SK-N-MC (cell line): ENCODE data around the gene ZDHHC19.
"Not testable (repeated sequence)": the region's sequence is repeated elsewhere in the genome, so short reads cannot be mapped to it uniquely, and the experiment has no call there.

Source experiments
- DNase-seq: peaks from one replicate; pipeline ENCODE4 v3.0.0-alpha.2; 2011; ENCODE audit warnings: low read depth, low spot score
- H3K27ac ChIP-seq: fragments of 200-600 bp; sonication (generic); 2 replicates; pipeline ENCODE4 v1.5.1; 2016; ENCODE audit warnings: mixed run types
- H3K36me3 ChIP-seq: fragments of 200-600 bp; sonication (generic); 2 replicates; pipeline ENCODE4 v1.6.1; 2017; ENCODE audit warnings: antibody characterized with exemption, low read length, mixed read lengths; ENCODE audit not compliant: insufficient read depth
- H3K4me3 ChIP-seq: fragments of 200-600 bp; sonication (generic); 2 replicates; pipeline ENCODE4 v1.5.1; 2016
- H3K9ac ChIP-seq: fragments of 200-600 bp; sonication (generic); 2 replicates; pipeline ENCODE4 v1.8.0; 2017; ENCODE audit warnings: mixed run types, mixed read lengths; ENCODE audit not compliant: insufficient read length
- H3K9me3 ChIP-seq: fragments of 200-600 bp; sonication (generic); 2 replicates; pipeline ENCODE4 v1.6.1; 2017; ENCODE audit warnings: low read depth, mild to moderate bottlenecking, antibody characterized with exemption, low read length, moderate library complexity, mixed read lengths
- EZH2 ChIP-seq: fragments of 200-600 bp; sonication (generic); IDR thresholded peaks from one replicate; pipeline ENCODE4 v1.6.1; 2017; ENCODE audit warnings: antibody characterized with exemption
- FOXP2 ChIP-seq: optimal IDR thresholded peaks from 2 replicates; pipeline ENCODE3; 2011; ENCODE audit warnings: mild to moderate bottlenecking, moderate library complexity; ENCODE audit not compliant: insufficient read depth; ENCODE audit errors: extremely low read length, control extremely low read depth
- POLR2AphosphoS5 ChIP-seq: IDR thresholded peaks from 2 replicates; pipeline ENCODE4 v1.6.1; 2012; ENCODE audit warnings: mild to moderate bottlenecking, low read depth, low read length, borderline replicate concordance

The ZDHHC19 gene

GRCh38 chr3:196210673-196211556 lies at the start of gene ZDHHC19:
Gene ZDHHC19 (minus strand): TSS chr3:196211400. CDS start chr3:196211315, 85 bp downstream.
- H3K27ac ChIP-seq: no peak within 1 kb of the TSS
- H3K9me3 ChIP-seq: no peaks in the 10 kb centered on the region
- TF ChIP-seq POLR2AphosphoS5 (no peak), FOXP2 (no peak), EZH2 (no peak)
- DNase-seq: no peak
- no peak within 1 kb of the TSS for H3K9ac ChIP-seq
- no peaks in the 10 kb centered on the region for H3K36me3 ChIP-seq
- H3K4me3 ChIP-seq: no peak within 1 kb of the TSS

- Histone ChIP-seq H3K9me3 (no peaks in the 10 kb centered on the region), H3K27ac (no peak overlapping the region), H3K4me3 (no peak overlapping the region), H3K9ac (no peak overlapping the region), H3K36me3 (peaks cover 15% of the 10 kb centered on the region)
- DNase-seq: no peak
- no peak for TF ChIP-seq POLR2AphosphoS5
- no peak for TF ChIP-seq EZH2
- TF ChIP-seq FOXP2: no peak
These were observed 49.6 kb upstream of the ZDHHC19 start for GRCh38 chr3:196260784-196261183.

GRCh38 chr3:196255776-196256175 lies 44.6 kb upstream of the ZDHHC19 start:
- peaks cover 9% of the 10 kb centered on the region for H3K36me3 ChIP-seq

DNA sequence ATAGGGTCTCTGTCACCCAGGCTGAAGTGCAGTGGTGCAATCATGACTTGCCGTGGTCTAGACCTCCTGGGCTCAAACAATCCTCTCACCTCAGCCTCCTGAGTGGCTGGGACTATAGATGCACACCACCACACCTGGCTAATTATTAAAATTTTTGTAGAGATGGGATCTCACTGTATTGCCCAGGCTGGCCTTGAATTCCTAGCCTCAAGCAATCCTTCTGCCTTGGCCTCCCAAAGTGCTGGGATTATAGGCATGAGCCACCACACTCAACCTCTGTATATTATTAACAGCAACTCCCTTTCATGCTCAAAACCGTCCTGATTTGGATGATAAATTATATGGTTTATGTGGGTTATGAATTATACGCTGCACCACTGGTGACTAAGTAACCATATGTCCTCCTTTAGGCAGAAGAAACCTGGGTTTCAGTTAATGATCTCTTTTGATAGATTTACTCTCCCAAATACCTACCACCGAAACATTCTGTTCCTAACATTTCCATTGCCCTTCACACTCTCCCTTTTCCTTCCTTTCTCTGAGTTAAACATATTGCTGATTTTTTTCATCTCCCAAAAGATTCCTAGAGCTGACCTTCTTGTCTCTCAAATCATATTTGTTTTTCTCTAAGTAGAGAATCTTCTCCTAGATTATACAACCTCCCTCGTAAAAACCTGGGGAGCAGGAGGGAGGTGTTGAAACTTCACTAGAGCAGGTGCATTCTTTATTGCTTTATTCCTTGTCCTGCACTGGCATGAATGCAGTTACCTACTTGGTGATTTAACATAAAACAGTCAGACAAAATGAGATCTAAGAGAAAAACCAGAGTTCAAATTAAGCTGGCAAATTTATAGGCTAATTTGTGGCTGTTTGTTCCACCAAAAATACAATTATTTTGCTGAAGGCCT lies 43.4 kb upstream of the ZDHHC19 start:
- no peak for TF ChIP-seq FOXP2
- no peak for TF ChIP-seq EZH2
- no peak for TF ChIP-seq POLR2AphosphoS5
- no peak overlapping the region for H3K27ac ChIP-seq
- DNase-seq: no peak
- H3K9me3 ChIP-seq: no peaks in the 10 kb centered on the region
- no peak overlapping the region for H3K4me3 ChIP-seq
- H3K9ac ChIP-seq: no peak overlapping the region
- H3K36me3 ChIP-seq: peaks cover 4% of the 10 kb centered on the region; the same call in 1 of the 2 replicates

More at GRCh38 chr3:196255776-196256175, 44.6 kb upstream of the ZDHHC19 start:
- DNase-seq: no peak
- no peak overlapping the region for H3K9ac ChIP-seq
- no peaks in the 10 kb centered on the region for H3K9me3 ChIP-seq
- TF ChIP-seq POLR2AphosphoS5: no peak
- no peak for TF ChIP-seq FOXP2
- TF ChIP-seq EZH2: no peak
- no peak overlapping the region for H3K4me3 ChIP-seq
- H3K27ac ChIP-seq: no peak overlapping the region

DNA sequence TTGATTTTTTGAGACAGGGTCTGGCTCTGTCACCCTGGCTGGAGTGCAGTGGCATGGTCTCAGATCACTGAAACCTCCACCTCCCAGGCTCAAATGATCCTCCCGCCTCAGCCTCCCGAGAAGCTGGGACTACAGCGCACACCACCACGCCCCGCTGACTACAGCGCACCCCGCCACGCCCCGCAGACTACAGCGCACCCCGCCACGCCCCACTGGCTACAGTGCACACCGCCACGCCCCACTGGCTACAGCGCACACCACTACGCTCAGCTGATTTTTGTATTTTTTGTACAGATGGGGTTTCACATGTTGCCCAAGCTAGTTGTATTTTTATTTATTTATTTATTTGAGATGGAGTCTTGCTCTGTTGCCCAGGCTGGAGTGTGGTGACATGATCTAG lies 40.7 kb upstream of the ZDHHC19 start:
- no peaks in the 10 kb centered on the region for H3K9me3 ChIP-seq
- H3K4me3 ChIP-seq: no peak overlapping the region
- TF ChIP-seq POLR2AphosphoS5 (no peak), EZH2 (no peak), FOXP2 (no peak)
- DNase-seq: no peak
- H3K36me3 ChIP-seq: peaks cover 13% of the 10 kb centered on the region
- H3K9ac ChIP-seq: no peak overlapping the region
- no peak overlapping the region for H3K27ac ChIP-seq

DNA sequence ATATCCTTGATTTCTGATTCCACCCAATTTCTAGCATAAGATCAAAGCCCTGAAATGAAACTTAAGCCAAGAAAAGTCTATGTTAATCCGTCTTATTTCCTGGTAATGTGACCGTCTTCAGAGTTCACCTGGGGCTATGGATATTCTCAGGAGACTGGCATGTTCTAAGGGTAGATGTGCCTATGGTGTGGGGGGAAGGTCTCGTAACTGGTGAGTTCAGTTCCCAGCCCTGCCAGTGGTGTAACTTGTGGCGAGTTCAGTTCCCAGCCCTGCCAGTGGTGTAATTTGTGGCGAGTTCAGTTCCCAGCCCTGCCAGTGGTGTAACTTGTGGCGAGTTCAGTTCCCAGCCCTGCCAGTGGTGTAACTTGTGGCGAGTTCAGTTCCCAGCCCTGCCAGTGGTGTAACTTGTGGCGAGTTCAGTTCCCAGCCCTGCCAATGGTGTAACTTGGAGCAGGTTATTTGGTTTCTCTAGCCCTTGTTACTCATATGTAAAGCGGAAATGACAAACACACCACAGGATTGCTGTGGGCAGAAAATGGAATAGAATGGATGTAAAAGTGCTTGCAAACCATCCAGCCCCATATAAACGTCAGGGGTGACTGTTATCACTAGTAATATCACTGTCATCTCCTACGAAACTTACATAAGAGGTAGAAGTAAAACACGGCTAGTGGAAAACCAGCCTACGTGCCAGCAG lies 35.6 kb upstream of the ZDHHC19 start:
- Histone ChIP-seq H3K9me3 (no peaks in the 10 kb centered on the region), H3K4me3 (no peak overlapping the region), H3K27ac (no peak overlapping the region), H3K36me3 (peaks cover 30% of the 10 kb centered on the region), H3K9ac (no peak overlapping the region)
- no peak for TF ChIP-seq FOXP2
- TF ChIP-seq EZH2: no peak
- TF ChIP-seq POLR2AphosphoS5: no peak
- no peak for DNase-seq

DNA sequence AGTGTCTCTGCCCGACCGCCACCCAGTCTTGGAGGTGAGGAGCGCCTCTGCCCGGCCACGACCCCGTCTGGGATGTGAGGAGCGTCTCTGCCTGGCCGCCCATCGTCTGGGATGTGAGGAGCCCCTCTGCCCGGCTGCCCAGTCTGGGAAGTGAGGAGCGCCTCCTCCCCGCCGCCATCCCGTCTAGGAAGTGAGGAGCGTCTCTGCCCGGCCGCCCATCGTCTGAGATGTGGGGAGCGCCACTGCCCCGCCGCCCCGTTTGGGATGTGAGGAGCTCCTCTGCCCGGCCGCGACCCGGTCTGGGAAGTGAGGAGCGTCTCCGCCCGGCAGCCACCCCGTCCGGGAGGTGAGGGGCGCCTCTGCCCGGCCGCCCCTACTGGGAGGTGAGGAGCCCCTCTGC lies 33.0 kb upstream of the ZDHHC19 start:
- H3K9ac ChIP-seq, DNase-seq, H3K27ac ChIP-seq, H3K9me3 ChIP-seq, H3K4me3 ChIP-seq: not testable (repeated sequence)
- peaks cover 37% of the 10 kb centered on the region for H3K36me3 ChIP-seq

GRCh38 chr3:196241704-196242103 lies 30.5 kb upstream of the ZDHHC19 start:
- Histone ChIP-seq H3K27ac (no peak overlapping the region), H3K9ac (no peak overlapping the region), H3K36me3 (peaks cover 22% of the 10 kb centered on the region), H3K9me3 (no peaks in the 10 kb centered on the region), H3K4me3 (no peak overlapping the region)
- DNase-seq: no peak
- TF ChIP-seq EZH2 (no peak), FOXP2 (no peak), POLR2AphosphoS5 (no peak)
